ENCODE data around the gene SCGB1C1. TPM values are rescaled to one million over a fixed set of nuclear protein-coding genes. Genes with fewer than 3 reads are reported as not detected.

The SCGB1C1 gene
- total and polyA plus RNA-seq, 9 of the 15 experiments (the other 6 are each of a cell fraction or from before 2014, with no cell fraction given), result not detected

DNA sequence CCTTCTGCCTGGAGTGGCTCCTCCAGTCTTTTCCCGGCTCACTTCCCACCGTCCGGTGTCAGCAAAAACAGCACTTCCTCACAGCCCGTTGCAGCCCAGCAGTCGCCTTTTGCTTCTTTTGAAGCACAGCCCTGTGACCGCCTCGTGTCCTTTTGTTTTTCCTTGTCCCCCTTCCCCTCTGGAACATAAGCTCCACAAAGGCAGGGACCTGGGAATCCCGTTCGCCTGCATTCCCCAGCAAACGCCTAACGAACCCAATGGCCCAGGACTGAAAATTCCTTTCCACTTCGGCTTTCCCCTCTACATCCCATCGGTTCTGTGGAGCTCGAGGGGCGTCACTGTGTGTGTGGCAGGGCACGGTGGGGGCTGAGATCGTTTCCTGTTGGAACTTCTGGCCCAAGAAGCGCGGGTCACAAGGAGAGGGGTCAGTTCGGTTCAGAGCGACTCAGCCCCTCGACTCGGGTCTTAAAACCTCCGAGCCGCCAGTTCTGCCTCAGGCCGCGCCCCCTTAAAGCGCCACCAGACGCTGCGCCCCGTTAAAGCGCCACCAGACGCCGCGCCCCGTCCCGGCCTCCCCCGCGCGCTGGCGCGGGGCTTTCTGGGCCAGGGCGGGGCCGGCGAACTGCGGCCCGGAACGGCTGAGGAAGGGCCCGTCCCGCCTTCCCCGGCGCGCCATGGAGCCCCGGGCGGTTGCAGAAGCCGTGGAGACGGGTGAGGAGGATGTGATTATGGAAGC is 15.5 kb downstream of the SCGB1C1 start (continued):
- TF ChIP-seq, protein P1, sequence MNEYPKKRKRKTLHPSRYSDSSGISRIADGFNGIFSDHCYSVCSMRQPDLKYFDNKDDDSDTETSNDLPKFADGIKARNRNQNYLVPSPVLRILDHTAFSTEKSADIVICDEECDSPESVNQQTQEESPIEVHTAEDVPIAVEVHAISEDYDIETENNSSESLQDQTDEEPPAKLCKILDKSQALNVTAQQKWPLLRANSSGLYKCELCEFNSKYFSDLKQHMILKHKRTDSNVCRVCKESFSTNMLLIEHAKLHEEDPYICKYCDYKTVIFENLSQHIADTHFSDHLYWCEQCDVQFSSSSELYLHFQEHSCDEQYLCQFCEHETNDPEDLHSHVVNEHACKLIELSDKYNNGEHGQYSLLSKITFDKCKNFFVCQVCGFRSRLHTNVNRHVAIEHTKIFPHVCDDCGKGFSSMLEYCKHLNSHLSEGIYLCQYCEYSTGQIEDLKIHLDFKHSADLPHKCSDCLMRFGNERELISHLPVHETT (CRISPR knock-in tag; conservative IDR thresholded peaks at IDR 0.05 in 1 of 2, IDR thresholded peaks at IDR 0.05 in 1 of 2), result peak in 1 of 2 experiments; percentile 88; a peak in 2 of 4 replicates
- TF ChIP-seq GATAD2B (IDR thresholded peaks at IDR 0.05; ENCODE audit: borderline replicate concordance), result 0 out of 2 replicates have a peak, but pooled peaks have one; percentile 16
- no peak for TF ChIP-seq NFE2L1 (tag; IDR thresholded peaks at IDR 0.05; ENCODE audit: borderline replicate concordance, low read depth)
- TF ChIP-seq CBFB (CRISPR knock-in tag; IDR thresholded peaks at IDR 0.05), result no peak
- TF ChIP-seq, protein P2, sequence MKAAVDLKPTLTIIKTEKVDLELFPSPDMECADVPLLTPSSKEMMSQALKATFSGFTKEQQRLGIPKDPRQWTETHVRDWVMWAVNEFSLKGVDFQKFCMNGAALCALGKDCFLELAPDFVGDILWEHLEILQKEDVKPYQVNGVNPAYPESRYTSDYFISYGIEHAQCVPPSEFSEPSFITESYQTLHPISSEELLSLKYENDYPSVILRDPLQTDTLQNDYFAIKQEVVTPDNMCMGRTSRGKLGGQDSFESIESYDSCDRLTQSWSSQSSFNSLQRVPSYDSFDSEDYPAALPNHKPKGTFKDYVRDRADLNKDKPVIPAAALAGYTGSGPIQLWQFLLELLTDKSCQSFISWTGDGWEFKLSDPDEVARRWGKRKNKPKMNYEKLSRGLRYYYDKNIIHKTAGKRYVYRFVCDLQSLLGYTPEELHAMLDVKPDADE (conservative IDR thresholded peaks at IDR 0.05; ENCODE audit: control insufficient read depth, low read depth, low read length), result no peak; the same call in 1 of the 2 replicates
- TF ChIP-seq, protein P3, sequence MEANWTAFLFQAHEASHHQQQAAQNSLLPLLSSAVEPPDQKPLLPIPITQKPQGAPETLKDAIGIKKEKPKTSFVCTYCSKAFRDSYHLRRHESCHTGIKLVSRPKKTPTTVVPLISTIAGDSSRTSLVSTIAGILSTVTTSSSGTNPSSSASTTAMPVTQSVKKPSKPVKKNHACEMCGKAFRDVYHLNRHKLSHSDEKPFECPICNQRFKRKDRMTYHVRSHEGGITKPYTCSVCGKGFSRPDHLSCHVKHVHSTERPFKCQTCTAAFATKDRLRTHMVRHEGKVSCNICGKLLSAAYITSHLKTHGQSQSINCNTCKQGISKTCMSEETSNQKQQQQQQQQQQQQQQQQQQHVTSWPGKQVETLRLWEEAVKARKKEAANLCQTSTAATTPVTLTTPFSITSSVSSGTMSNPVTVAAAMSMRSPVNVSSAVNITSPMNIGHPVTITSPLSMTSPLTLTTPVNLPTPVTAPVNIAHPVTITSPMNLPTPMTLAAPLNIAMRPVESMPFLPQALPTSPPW (CRISPR knock-in tag; IDR thresholded peaks at IDR 0.05), result peak; percentile 93
- TF ChIP-seq CHD1 (IDR thresholded peaks at IDR 0.05; ENCODE audit: low read length), result peak; percentile 97
- no peak for TF ChIP-seq RBM15 (IDR thresholded peaks at IDR 0.05; ENCODE audit: insufficient read depth, low read length)
- no peak for TF ChIP-seq TCF7L2 (IDR thresholded peaks at IDR 0.05; ENCODE audit: low read depth, low read length)
- no peak for TF ChIP-seq ZNF23 (CRISPR knock-in tag; IDR thresholded peaks at IDR 0.05)
- TF ChIP-seq TAF7 (tag; IDR thresholded peaks at IDR 0.05), result no peak
- TF ChIP-seq ZC3H4 (CRISPR knock-in tag; IDR thresholded peaks at IDR 0.05; ENCODE audit: borderline replicate concordance), result peak; percentile 6; the same call in 1 of the 2 replicates
- no peak for TF ChIP-seq ZNF12 (CRISPR knock-in tag; IDR thresholded peaks at IDR 0.05)
- peak; percentile 50 for TF ChIP-seq NFRKB (IDR thresholded peaks at IDR 0.05; ENCODE audit: low read depth)
- no peak for TF ChIP-seq U2AF1 (optimal IDR thresholded peaks at IDR 0.05; ENCODE audit: low read depth, low read length)
- peak; percentile 84; the same call in 1 of the 2 replicates for TF ChIP-seq POLR2AphosphoS2 (IDR thresholded peaks at IDR 0.05; ENCODE audit: low read length)
- TF ChIP-seq HNRNPLL (IDR thresholded peaks at IDR 0.05; ENCODE audit: low read depth, low read length, poor library complexity, severe bottlenecking), result no peak
- no peak for TF ChIP-seq RFX5 (IDR thresholded peaks at IDR 0.05; ENCODE audit: low read depth, low read length)
- TF ChIP-seq, protein P4, sequence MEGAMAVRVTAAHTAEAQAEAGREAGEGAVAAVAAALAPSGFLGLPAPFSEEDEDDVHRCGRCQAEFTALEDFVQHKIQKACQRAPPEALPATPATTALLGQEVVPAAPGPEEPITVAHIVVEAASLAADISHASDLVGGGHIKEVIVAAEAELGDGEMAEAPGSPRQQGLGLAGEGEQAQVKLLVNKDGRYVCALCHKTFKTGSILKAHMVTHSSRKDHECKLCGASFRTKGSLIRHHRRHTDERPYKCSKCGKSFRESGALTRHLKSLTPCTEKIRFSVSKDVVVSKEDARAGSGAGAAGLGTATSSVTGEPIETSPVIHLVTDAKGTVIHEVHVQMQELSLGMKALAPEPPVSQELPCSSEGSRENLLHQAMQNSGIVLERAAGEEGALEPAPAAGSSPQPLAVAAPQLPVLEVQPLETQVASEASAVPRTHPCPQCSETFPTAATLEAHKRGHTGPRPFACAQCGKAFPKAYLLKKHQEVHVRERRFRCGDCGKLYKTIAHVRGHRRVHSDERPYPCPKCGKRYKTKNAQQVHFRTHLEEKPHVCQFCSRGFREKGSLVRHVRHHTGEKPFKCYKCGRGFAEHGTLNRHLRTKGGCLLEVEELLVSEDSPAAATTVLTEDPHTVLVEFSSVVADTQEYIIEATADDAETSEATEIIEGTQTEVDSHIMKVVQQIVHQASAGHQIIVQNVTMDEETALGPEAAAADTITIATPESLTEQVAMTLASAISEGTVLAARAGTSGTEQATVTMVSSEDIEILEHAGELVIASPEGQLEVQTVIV (CRISPR knock-in tag; IDR thresholded peaks at IDR 0.05; ENCODE audit: borderline replicate concordance), result 0 out of 2 replicates have a peak, but pooled peaks have one; percentile 14

All from K562 (cell line).